ENCODE results near the gene OR52A5.

OR52A5 gene

GRCh38 chr11:5115339-5115738 is 22.8 kb downstream of the OR52A5 start:
- Histone ChIP-seq H3K4me2 (ENCODE audit: low read depth, low read length, poor library complexity, severe bottlenecking) (no peak overlapping the region), H3K27me3 (ENCODE audit: low read length) (no peaks in the 10 kb centered on the region), H3K79me2 (ENCODE audit: insufficient read depth, low read length) (no peaks in the 10 kb centered on the region), H3K9me3 (ENCODE audit: insufficient read depth, low read length) (no peaks in the 10 kb centered on the region), H3K9ac (ENCODE audit: low read length) (no peak overlapping the region), H4K20me1 (ENCODE audit: low read depth, low read length) (no peaks in the 10 kb centered on the region), H3K36me3 (ENCODE audit: low read length) (no peaks in the 10 kb centered on the region), H2AFZ (ENCODE audit: low read depth, low read length, severe bottlenecking) (no peak overlapping the region), H3F3A (ENCODE audit: insufficient read depth) (no peaks in the 10 kb centered on the region), H3K4me3 (ENCODE audit: insufficient read depth, low read length, poor library complexity, severe bottlenecking) (no peak overlapping the region), H3K9me2 (replicated peaks; ENCODE audit: insufficient read depth, low read length) (no peaks in the 10 kb centered on the region), H3K27ac (ENCODE audit: low read depth, low read length) (no peak overlapping the region)
- no peak for TF ChIP-seq EZH2phosphoT487 (conservative IDR thresholded peaks at IDR 0.05; ENCODE audit: low read length)

- no peaks in the 10 kb centered on the region for H3K27me3 ChIP-seq (ENCODE audit: low read length)
- H3F3A ChIP-seq (ENCODE audit: insufficient read depth): no peaks in the 10 kb centered on the region
- H4K20me1 ChIP-seq (ENCODE audit: low read depth, low read length): no peaks in the 10 kb centered on the region; the same call in 1 of the 2 replicates
- H3K9me3 ChIP-seq (ENCODE audit: insufficient read depth, low read length): no peaks in the 10 kb centered on the region
- H3K9ac ChIP-seq (ENCODE audit: low read length): no peak overlapping the region
- H2AFZ ChIP-seq (ENCODE audit: low read depth, low read length, severe bottlenecking): no peak overlapping the region
- TF ChIP-seq CTCF (IDR thresholded peaks at IDR 0.05; ENCODE audit: insufficient read depth, low read length, poor library complexity, severe bottlenecking): no peak
- no peak for TF ChIP-seq EZH2phosphoT487 (conservative IDR thresholded peaks at IDR 0.05; ENCODE audit: low read length)
- no peak overlapping the region for H3K4me2 ChIP-seq (ENCODE audit: low read depth, low read length, poor library complexity, severe bottlenecking)
- H3K36me3 ChIP-seq (ENCODE audit: low read length): no peaks in the 10 kb centered on the region
- no peak overlapping the region for H3K27ac ChIP-seq (ENCODE audit: low read depth, low read length)
- no peak overlapping the region for H3K4me3 ChIP-seq (ENCODE audit: insufficient read depth, low read length, poor library complexity, severe bottlenecking)
- H3K9me2 ChIP-seq (replicated peaks; ENCODE audit: insufficient read depth, low read length): no peaks in the 10 kb centered on the region
- H3K79me2 ChIP-seq (ENCODE audit: insufficient read depth, low read length): no peaks in the 10 kb centered on the region
Observed at GRCh38 chr11:5107285-5107684, 30.9 kb downstream of the OR52A5 start.

GRCh38 chr11:5103066-5103465 is 35.1 kb downstream of the OR52A5 start:
- Histone ChIP-seq H3K4me3 (ENCODE audit: insufficient read depth, low read length, poor library complexity, severe bottlenecking) (no peak overlapping the region), H3F3A (ENCODE audit: insufficient read depth) (no peaks in the 10 kb centered on the region), H2AFZ (ENCODE audit: low read depth, low read length, severe bottlenecking) (no peak overlapping the region), H3K9me3 (ENCODE audit: insufficient read depth, low read length) (no peaks in the 10 kb centered on the region), H4K20me1 (ENCODE audit: low read depth, low read length) (no peaks in the 10 kb centered on the region; the same call in 1 of the 2 replicates), H3K27ac (ENCODE audit: low read depth, low read length) (no peak overlapping the region), H3K9me2 (replicated peaks; ENCODE audit: insufficient read depth, low read length) (no peaks in the 10 kb centered on the region), H3K79me2 (ENCODE audit: insufficient read depth, low read length) (no peaks in the 10 kb centered on the region), H3K9ac (ENCODE audit: low read length) (no peak overlapping the region), H3K36me3 (ENCODE audit: low read length) (no peaks in the 10 kb centered on the region), H3K27me3 (ENCODE audit: low read length) (no peaks in the 10 kb centered on the region), H3K4me2 (ENCODE audit: low read depth, low read length, poor library complexity, severe bottlenecking) (no peak overlapping the region)
- no peak for TF ChIP-seq EZH2phosphoT487 (conservative IDR thresholded peaks at IDR 0.05; ENCODE audit: low read length)
- TF ChIP-seq CTCF (IDR thresholded peaks at IDR 0.05; ENCODE audit: insufficient read depth, low read length, poor library complexity, severe bottlenecking): no peak

- H3K27ac ChIP-seq (ENCODE audit: low read depth, low read length): no peak overlapping the region
- TF ChIP-seq CTCF (IDR thresholded peaks at IDR 0.05; ENCODE audit: insufficient read depth, low read length, poor library complexity, severe bottlenecking): no peak
- no peak for TF ChIP-seq EZH2phosphoT487 (conservative IDR thresholded peaks at IDR 0.05; ENCODE audit: low read length)
- no peak overlapping the region for H3K4me3 ChIP-seq (ENCODE audit: insufficient read depth, low read length, poor library complexity, severe bottlenecking)
- H3K27me3 ChIP-seq (ENCODE audit: low read length): no peaks in the 10 kb centered on the region
- no peak overlapping the region for H3K9ac ChIP-seq (ENCODE audit: low read length)
- H4K20me1 ChIP-seq (ENCODE audit: low read depth, low read length): no peaks in the 10 kb centered on the region; the same call in 1 of the 2 replicates
- H2AFZ ChIP-seq (ENCODE audit: low read depth, low read length, severe bottlenecking): no peak overlapping the region
- H3K36me3 ChIP-seq (ENCODE audit: low read length): no peaks in the 10 kb centered on the region
- H3K9me2 ChIP-seq (replicated peaks; ENCODE audit: insufficient read depth, low read length): no peaks in the 10 kb centered on the region
- H3F3A ChIP-seq (ENCODE audit: insufficient read depth): no peaks in the 10 kb centered on the region
- H3K4me2 ChIP-seq (ENCODE audit: low read depth, low read length, poor library complexity, severe bottlenecking): no peak overlapping the region
- H3K9me3 ChIP-seq (ENCODE audit: insufficient read depth, low read length): no peaks in the 10 kb centered on the region
- no peaks in the 10 kb centered on the region for H3K79me2 ChIP-seq (ENCODE audit: insufficient read depth, low read length)
Observed at GRCh38 chr11:5102246-5102645, 35.9 kb downstream of the OR52A5 start.

Measured in SU-DHL-6 (cell line).